Osteocyte (in vitro differentiated cells): ENCODE measurements around the gene HSPB1. TPM values are rescaled to one million over a fixed set of nuclear protein-coding genes. Genes with fewer than 3 reads are reported as not detected.

ENCODE experiments used
- DNase-seq: peaks from one replicate; pipeline ENCODE4 v3.0.0; 2021; ENCODE audit warnings: mixed read lengths; ENCODE audit not compliant: unreplicated experiment; ENCODE audit errors: extremely low spot score
- H3K27ac Mint-ChIP-seq: one replicate; pipeline ENCODE4 v1.8.0; 2021; ENCODE audit warnings: mild to moderate bottlenecking, mixed read lengths; ENCODE audit not compliant: unreplicated experiment
- H3K27me3 Mint-ChIP-seq: one replicate; pipeline ENCODE4 v1.8.0; 2021; ENCODE audit warnings: mixed read lengths; ENCODE audit not compliant: unreplicated experiment
- H3K36me3 Mint-ChIP-seq: one replicate; pipeline ENCODE4 v1.8.0; 2021; ENCODE audit warnings: mixed read lengths; ENCODE audit not compliant: unreplicated experiment
- H3K4me1 Mint-ChIP-seq: one replicate; pipeline ENCODE4 v1.8.0; 2021; ENCODE audit warnings: mixed read lengths; ENCODE audit not compliant: unreplicated experiment
- H3K4me3 Mint-ChIP-seq: one replicate; pipeline ENCODE4 v1.8.0; 2021; ENCODE audit warnings: mild to moderate bottlenecking, moderate library complexity, mixed read lengths; ENCODE audit not compliant: unreplicated experiment
- H3K9me3 Mint-ChIP-seq: one replicate; pipeline ENCODE4 v1.8.0; 2021; ENCODE audit warnings: mixed read lengths; ENCODE audit not compliant: unreplicated experiment
- total RNA-seq: library from RNA; stranded (reverse); gene quantifications from 2 replicates; pipeline ENCODE4 v1.2.1, GENCODE V29; 2021
- TF ChIP-seq, protein P1 (sequence below): fragments of 200-600 bp; sonication (generic); IDR thresholded peaks from 2 replicates; pipeline ENCODE4 v1.5.0; 2021; ENCODE audit warnings: antibody characterized with exemption, mild to moderate bottlenecking, moderate library complexity

Gene HSPB1
- total RNA-seq, 1 donor from 2014 or later: 251 TPM

DNA sequence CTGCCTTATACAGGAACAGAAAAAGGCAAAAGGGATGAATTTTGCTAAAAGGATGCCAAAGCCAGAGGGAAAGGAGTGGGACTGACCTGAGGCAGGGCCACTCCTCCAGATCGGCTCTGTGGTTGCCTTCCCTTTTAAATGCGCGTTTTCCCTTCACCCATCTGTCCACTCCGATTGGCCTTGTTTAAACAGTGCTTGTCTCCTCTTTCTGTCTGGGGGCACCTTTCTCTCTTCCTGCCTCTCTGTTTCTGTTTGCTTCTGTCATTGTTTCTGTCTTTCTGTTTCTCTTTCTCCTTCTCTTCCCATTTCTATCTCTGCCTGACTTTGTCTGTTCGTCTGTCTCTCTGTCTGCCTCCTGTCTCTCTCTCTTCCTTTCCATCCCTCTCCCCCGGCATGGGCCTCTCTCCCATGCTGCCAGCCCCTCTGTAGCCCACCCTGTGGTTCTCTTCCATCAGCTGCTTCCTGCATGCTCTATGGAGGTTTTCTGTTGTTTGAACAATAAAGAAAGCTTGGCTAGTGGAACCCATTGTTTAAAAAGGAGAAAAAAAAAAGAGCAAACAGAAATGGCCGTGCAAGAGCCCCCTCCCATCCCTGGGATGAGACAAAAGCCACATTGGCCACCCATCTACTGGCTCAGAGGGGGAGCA, 29.5 kb upstream of the HSPB1 start:
- DNase-seq: no peak
- Mint-ChIP-seq H3K27ac (no peak overlapping the region), H3K36me3 (no peaks in the 10 kb centered on the region), H3K27me3 (peaks cover 71% of the 10 kb centered on the region), H3K4me1 (peaks cover 9% of the 10 kb centered on the region), H3K9me3 (no peaks in the 10 kb centered on the region), H3K4me3 (no peak overlapping the region)
- TF ChIP-seq, protein P1, sequence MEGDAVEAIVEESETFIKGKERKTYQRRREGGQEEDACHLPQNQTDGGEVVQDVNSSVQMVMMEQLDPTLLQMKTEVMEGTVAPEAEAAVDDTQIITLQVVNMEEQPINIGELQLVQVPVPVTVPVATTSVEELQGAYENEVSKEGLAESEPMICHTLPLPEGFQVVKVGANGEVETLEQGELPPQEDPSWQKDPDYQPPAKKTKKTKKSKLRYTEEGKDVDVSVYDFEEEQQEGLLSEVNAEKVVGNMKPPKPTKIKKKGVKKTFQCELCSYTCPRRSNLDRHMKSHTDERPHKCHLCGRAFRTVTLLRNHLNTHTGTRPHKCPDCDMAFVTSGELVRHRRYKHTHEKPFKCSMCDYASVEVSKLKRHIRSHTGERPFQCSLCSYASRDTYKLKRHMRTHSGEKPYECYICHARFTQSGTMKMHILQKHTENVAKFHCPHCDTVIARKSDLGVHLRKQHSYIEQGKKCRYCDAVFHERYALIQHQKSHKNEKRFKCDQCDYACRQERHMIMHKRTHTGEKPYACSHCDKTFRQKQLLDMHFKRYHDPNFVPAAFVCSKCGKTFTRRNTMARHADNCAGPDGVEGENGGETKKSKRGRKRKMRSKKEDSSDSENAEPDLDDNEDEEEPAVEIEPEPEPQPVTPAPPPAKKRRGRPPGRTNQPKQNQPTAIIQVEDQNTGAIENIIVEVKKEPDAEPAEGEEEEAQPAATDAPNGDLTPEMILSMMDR: no peak

DNA sequence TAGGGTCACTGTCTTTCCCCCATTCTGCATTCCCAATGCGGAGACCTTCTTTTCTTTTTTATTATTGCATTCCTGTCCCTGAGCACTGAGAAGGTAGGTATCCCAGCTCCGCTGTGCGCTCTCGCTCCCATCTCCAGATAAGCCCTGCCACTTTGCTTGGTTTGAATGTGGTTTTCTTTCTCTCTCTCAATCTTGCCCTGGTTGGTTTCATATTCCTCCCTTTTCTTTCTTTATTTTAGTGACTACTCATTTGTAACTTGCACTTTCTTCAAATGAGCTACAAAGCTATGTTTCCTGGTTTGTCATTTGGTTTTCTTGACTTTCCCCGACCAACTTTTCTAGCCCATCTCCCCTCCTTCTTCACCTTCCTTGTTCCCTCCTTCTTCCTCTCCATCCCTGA, 29.0 kb upstream of the HSPB1 start:
- no peak for DNase-seq
- no peak overlapping the region for H3K27ac Mint-ChIP-seq
- TF ChIP-seq, protein P1: no peak
- H3K27me3 Mint-ChIP-seq: peaks cover 67% of the 10 kb centered on the region
- H3K9me3 Mint-ChIP-seq: no peaks in the 10 kb centered on the region
- H3K4me3 Mint-ChIP-seq: no peak overlapping the region
- H3K4me1 Mint-ChIP-seq: peaks cover 7% of the 10 kb centered on the region
- no peaks in the 10 kb centered on the region for H3K36me3 Mint-ChIP-seq

DNA sequence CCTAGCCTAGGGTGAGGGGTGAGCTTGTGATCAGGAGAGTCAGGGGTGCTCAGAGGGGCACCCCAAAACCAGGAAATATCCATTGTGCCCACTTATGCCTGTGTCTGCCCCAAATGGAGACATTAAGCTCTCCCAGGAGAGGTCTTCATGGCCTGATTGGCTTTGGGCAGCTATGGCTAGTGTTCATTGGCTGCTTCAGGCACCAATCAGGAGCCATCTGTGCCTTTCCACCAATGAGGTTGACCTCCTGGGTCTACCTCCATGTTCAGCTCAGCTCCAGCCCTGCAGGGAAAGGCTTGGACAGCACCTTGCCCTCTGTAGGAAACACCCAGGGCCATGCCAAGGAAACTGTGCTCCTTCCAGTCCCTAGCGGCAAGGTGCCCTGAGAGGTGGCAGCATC, 23.9 kb upstream of the HSPB1 start:
- Mint-ChIP-seq H3K4me3 (no peak overlapping the region), H3K36me3 (no peaks in the 10 kb centered on the region), H3K4me1 (peaks cover 13% of the 10 kb centered on the region), H3K27me3 (peaks cover 49% of the 10 kb centered on the region), H3K27ac (no peak overlapping the region), H3K9me3 (no peaks in the 10 kb centered on the region)
- no peak for DNase-seq
- TF ChIP-seq, protein P1: no peak

DNA sequence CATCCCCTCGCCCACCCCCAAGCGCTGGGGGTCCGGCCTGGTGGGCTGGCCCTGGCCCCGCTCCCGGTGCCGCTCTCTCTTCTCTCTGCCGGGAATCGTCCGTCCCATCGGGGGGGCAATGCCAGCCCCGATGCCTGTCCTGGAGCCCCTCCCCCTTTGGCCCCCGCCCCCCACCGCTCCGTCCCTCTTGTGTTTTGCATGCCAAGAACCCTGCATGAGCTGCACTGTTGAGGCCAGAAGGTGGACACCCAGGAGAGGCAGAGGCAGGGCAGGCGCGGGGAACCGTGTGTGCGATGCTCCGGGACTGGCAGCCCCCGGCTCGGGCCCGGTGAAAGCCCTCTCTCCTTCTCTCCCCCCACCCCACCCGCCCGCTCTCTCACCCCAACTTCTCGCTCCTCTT, 22.1 kb upstream of the HSPB1 start:
- H3K27ac Mint-ChIP-seq: no peak overlapping the region
- no peaks in the 10 kb centered on the region for H3K36me3 Mint-ChIP-seq
- H3K4me3 Mint-ChIP-seq: no peak overlapping the region
- peaks cover 52% of the 10 kb centered on the region for H3K27me3 Mint-ChIP-seq
- H3K4me1 Mint-ChIP-seq: peaks cover 11% of the 10 kb centered on the region
- no peaks in the 10 kb centered on the region for H3K9me3 Mint-ChIP-seq
- DNase-seq: no peak
- TF ChIP-seq, protein P1: no peak

DNA sequence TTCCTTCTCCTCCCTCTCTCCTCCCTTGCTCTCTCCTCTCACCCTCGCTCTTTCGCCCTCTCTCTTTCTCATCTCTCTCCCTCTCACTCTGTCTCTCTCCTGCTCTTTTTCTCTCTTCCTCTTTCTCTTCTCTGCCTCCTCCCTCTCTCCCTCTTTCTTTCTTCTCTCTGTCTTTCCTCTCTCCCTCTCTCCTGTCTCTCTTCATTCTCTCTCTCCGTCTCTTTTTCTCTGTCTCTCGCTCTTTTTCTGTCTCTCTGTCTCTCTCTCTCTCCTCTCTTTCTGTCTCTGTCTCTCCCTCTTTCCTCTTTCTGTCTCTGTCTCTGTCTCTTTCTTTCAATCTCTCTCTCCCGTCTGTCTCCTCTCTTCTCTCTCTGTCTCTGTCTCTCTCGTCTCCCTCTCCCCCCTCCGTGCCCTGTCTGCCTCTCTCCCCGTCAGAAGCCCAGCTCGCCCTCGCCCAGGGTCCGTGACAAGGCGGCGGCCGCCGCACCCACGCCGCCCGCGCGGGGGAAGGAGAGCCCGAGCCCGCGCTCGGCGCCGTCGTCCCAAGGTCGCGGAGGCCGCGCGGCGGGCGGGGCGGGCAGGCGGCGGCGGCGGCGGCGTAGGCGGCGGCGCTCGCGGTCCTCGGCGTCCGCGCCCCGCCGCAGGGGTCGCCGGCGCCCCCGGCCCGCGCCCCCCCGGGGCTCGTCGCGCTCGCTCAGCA, 21.3 kb upstream of the HSPB1 start:
- Mint-ChIP-seq H3K4me3 (peak overlapping the region; percentile 71), H3K4me1 (peaks cover 11% of the 10 kb centered on the region), H3K9me3 (no peaks in the 10 kb centered on the region), H3K36me3 (no peaks in the 10 kb centered on the region), H3K27ac (no peak overlapping the region), H3K27me3 (peaks cover 49% of the 10 kb centered on the region)
- DNase-seq: no peak
- TF ChIP-seq, protein P1: no peak
